ENCODE data around the gene CREBRF.

The CREBRF gene

GRCh38 chr5:173078878-173079277 is 22.7 kb downstream of the CREBRF start:
- no peaks in the 10 kb centered on the region for H3K36me3 ChIP-seq (ENCODE audit: control insufficient read depth, insufficient read depth, low read length)

GRCh38 chr5:173089581-173089980 is 33.4 kb downstream of the CREBRF start:
- Histone ChIP-seq H3K4me1 (ENCODE audit: control insufficient read depth, insufficient read depth, low read length) (no peaks in the 10 kb centered on the region), H3K27ac (ENCODE audit: low read depth, low read length) (no peak overlapping the region), H3K27me3 (ENCODE audit: control insufficient read depth, insufficient read depth, low read length) (no peaks in the 10 kb centered on the region), H3K9ac (ENCODE audit: low read depth, low read length) (no peak overlapping the region), H3K4me3 (ENCODE audit: low read depth, low read length) (no peak overlapping the region), H3K9me3 (ENCODE audit: control insufficient read depth, insufficient read depth, low read length) (no peaks in the 10 kb centered on the region), H3K36me3 (ENCODE audit: control insufficient read depth, insufficient read depth, low read length) (no peaks in the 10 kb centered on the region)

More at GRCh38 chr5:173078878-173079277, 22.7 kb downstream of the CREBRF start:
- Histone ChIP-seq H3K27me3 (ENCODE audit: control insufficient read depth, insufficient read depth, low read length) (no peaks in the 10 kb centered on the region), H3K27ac (ENCODE audit: low read depth, low read length) (no peak overlapping the region), H3K9ac (ENCODE audit: low read depth, low read length) (no peak overlapping the region), H3K4me3 (ENCODE audit: low read depth, low read length) (no peak overlapping the region), H3K4me1 (ENCODE audit: control insufficient read depth, insufficient read depth, low read length) (no peaks in the 10 kb centered on the region), H3K9me3 (ENCODE audit: control insufficient read depth, insufficient read depth, low read length) (no peaks in the 10 kb centered on the region)

GRCh38 chr5:173090639-173091038 is 34.5 kb downstream of the CREBRF start:
- H3K4me1 ChIP-seq (ENCODE audit: control insufficient read depth, insufficient read depth, low read length): no peaks in the 10 kb centered on the region
- no peak overlapping the region for H3K27ac ChIP-seq (ENCODE audit: low read depth, low read length)
- H3K36me3 ChIP-seq (ENCODE audit: control insufficient read depth, insufficient read depth, low read length): no peaks in the 10 kb centered on the region
- H3K4me3 ChIP-seq (ENCODE audit: low read depth, low read length): no peak overlapping the region
- no peak overlapping the region for H3K9ac ChIP-seq (ENCODE audit: low read depth, low read length)
- H3K9me3 ChIP-seq (ENCODE audit: control insufficient read depth, insufficient read depth, low read length): no peaks in the 10 kb centered on the region
- H3K27me3 ChIP-seq (ENCODE audit: control insufficient read depth, insufficient read depth, low read length): no peaks in the 10 kb centered on the region

GRCh38 chr5:173091981-173092380 is 35.8 kb downstream of the CREBRF start:
- no peaks in the 10 kb centered on the region for H3K27me3 ChIP-seq (ENCODE audit: control insufficient read depth, insufficient read depth, low read length)
- H3K9ac ChIP-seq (ENCODE audit: low read depth, low read length): no peak overlapping the region
- H3K4me1 ChIP-seq (ENCODE audit: control insufficient read depth, insufficient read depth, low read length): no peaks in the 10 kb centered on the region

GRCh38 chr5:173093606-173094005 is 37.5 kb downstream of the CREBRF start:
- Histone ChIP-seq H3K27ac (ENCODE audit: low read depth, low read length) (no peak overlapping the region), H3K27me3 (ENCODE audit: control insufficient read depth, insufficient read depth, low read length) (no peaks in the 10 kb centered on the region), H3K9me3 (ENCODE audit: control insufficient read depth, insufficient read depth, low read length) (no peaks in the 10 kb centered on the region), H3K36me3 (ENCODE audit: control insufficient read depth, insufficient read depth, low read length) (no peaks in the 10 kb centered on the region), H3K4me3 (ENCODE audit: low read depth, low read length) (no peak overlapping the region), H3K9ac (ENCODE audit: low read depth, low read length) (no peak overlapping the region), H3K4me1 (ENCODE audit: control insufficient read depth, insufficient read depth, low read length) (no peaks in the 10 kb centered on the region)

More at GRCh38 chr5:173091981-173092380, 35.8 kb downstream of the CREBRF start:
- no peaks in the 10 kb centered on the region for H3K36me3 ChIP-seq (ENCODE audit: control insufficient read depth, insufficient read depth, low read length)
- no peaks in the 10 kb centered on the region for H3K9me3 ChIP-seq (ENCODE audit: control insufficient read depth, insufficient read depth, low read length)
- no peak overlapping the region for H3K27ac ChIP-seq (ENCODE audit: low read depth, low read length)
- H3K4me3 ChIP-seq (ENCODE audit: low read depth, low read length): no peak overlapping the region

DNA sequence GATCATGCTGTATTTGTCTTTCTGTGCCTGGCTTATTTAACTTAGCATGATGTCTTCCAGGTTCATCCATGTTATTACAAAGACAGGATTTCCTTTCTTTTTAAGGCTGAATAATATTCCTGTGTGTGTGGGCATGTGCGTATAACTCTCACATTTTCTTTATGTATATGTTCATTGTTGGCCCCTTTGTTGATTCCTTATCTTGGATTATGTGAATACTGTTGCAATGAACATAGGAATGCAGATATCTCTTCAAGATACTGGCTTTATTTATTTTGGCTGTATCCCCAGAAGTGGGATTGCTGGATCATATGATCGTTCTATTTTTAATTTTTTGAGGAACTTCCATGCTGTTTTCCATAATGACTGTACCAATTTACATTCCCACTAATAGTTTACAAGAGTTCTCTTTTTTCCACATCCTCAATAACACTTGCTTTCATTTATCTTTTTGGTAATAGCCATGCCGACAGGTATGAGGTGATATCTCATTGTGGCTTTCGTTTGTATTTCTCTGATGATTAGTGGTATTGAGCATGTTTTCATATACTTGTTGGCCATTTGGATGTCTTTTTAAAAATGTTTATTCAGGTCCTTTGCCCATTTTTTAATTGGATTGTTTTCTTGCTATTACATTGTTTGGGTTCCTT is 38.0 kb downstream of the CREBRF start:
- H3K4me3 ChIP-seq (ENCODE audit: low read depth, low read length): no peak overlapping the region
- H3K27me3 ChIP-seq (ENCODE audit: control insufficient read depth, insufficient read depth, low read length): no peaks in the 10 kb centered on the region
- H3K36me3 ChIP-seq (ENCODE audit: control insufficient read depth, insufficient read depth, low read length): no peaks in the 10 kb centered on the region
- H3K9me3 ChIP-seq (ENCODE audit: control insufficient read depth, insufficient read depth, low read length): no peaks in the 10 kb centered on the region
- no peak overlapping the region for H3K9ac ChIP-seq (ENCODE audit: low read depth, low read length)
- no peak overlapping the region for H3K27ac ChIP-seq (ENCODE audit: low read depth, low read length)
- no peaks in the 10 kb centered on the region for H3K4me1 ChIP-seq (ENCODE audit: control insufficient read depth, insufficient read depth, low read length)

DNA sequence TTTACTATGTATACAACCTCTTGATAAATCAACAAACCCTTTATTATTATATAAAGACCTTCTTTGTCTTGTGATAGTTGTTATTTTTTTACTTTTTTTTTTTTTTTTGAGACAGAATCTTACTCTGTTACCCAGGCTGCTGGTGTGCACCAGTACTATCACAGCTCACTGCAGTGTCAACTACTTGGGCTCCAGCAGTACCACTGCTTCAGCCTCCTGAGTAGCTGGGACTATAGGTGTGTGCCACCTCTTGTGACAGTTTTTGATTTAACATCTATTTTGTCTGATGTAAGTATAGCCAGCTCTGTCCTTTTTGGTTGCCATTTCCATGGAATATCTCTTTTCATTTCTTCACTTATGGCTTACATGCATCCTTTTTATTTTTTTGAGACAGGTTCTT is 42.6 kb downstream of the CREBRF start:
- Histone ChIP-seq H3K9me3 (ENCODE audit: control insufficient read depth, insufficient read depth, low read length) (peaks cover 4% of the 10 kb centered on the region; the same call in 1 of the 2 replicates), H3K27ac (ENCODE audit: low read depth, low read length) (no peak overlapping the region), H3K4me3 (ENCODE audit: low read depth, low read length) (no peak overlapping the region), H3K36me3 (ENCODE audit: control insufficient read depth, insufficient read depth, low read length) (no peaks in the 10 kb centered on the region), H3K4me1 (ENCODE audit: control insufficient read depth, insufficient read depth, low read length) (no peaks in the 10 kb centered on the region), H3K9ac (ENCODE audit: low read depth, low read length) (no peak overlapping the region), H3K27me3 (ENCODE audit: control insufficient read depth, insufficient read depth, low read length) (no peaks in the 10 kb centered on the region)

- Histone ChIP-seq H3K4me3 (ENCODE audit: low read depth, low read length) (no peak overlapping the region), H3K9me3 (ENCODE audit: control insufficient read depth, insufficient read depth, low read length) (peaks cover 4% of the 10 kb centered on the region; the same call in 1 of the 2 replicates), H3K9ac (ENCODE audit: low read depth, low read length) (no peak overlapping the region), H3K27me3 (ENCODE audit: control insufficient read depth, insufficient read depth, low read length) (no peaks in the 10 kb centered on the region), H3K27ac (ENCODE audit: low read depth, low read length) (no peak overlapping the region), H3K4me1 (ENCODE audit: control insufficient read depth, insufficient read depth, low read length) (no peaks in the 10 kb centered on the region), H3K36me3 (ENCODE audit: control insufficient read depth, insufficient read depth, low read length) (no peaks in the 10 kb centered on the region)
Measured at GRCh38 chr5:173099461-173099860, 43.3 kb downstream of the CREBRF start.

- Histone ChIP-seq H3K4me1 (ENCODE audit: control insufficient read depth, insufficient read depth, low read length) (no peaks in the 10 kb centered on the region), H3K9me3 (ENCODE audit: control insufficient read depth, insufficient read depth, low read length) (peaks cover 4% of the 10 kb centered on the region; the same call in 1 of the 2 replicates), H3K4me3 (ENCODE audit: low read depth, low read length) (no peak overlapping the region), H3K27me3 (ENCODE audit: control insufficient read depth, insufficient read depth, low read length) (no peaks in the 10 kb centered on the region), H3K36me3 (ENCODE audit: control insufficient read depth, insufficient read depth, low read length) (no peaks in the 10 kb centered on the region), H3K27ac (ENCODE audit: low read depth, low read length) (no peak overlapping the region), H3K9ac (ENCODE audit: low read depth, low read length) (no peak overlapping the region)
Measured at GRCh38 chr5:173101245-173101644, 45.1 kb downstream of the CREBRF start.

DNA sequence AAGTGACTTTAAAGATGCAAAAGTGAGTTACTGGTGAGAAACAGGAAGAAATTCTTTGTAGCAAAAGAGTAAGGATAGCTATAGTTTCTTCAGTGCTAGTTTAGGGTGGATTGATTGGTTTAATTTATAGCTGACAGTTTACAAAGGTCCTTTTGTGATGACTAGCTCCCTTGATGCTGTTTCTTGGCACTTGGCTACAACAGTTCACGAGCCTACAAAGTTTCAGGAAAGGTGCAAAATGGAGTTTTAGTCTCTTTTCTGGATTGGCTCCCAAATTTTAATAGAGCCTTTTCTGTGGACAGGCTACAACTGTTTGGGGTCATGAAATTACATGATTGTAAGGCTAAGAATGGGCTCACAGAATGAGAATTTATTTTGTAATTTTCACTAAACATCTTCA is 47.3 kb downstream of the CREBRF start:
- peaks cover 4% of the 10 kb centered on the region; the same call in 1 of the 2 replicates for H3K9me3 ChIP-seq (ENCODE audit: control insufficient read depth, insufficient read depth, low read length)
- no peaks in the 10 kb centered on the region for H3K36me3 ChIP-seq (ENCODE audit: control insufficient read depth, insufficient read depth, low read length)
- no peak overlapping the region for H3K9ac ChIP-seq (ENCODE audit: low read depth, low read length)
- H3K27ac ChIP-seq (ENCODE audit: low read depth, low read length): no peak overlapping the region
- no peak overlapping the region for H3K4me3 ChIP-seq (ENCODE audit: low read depth, low read length)
- H3K4me1 ChIP-seq (ENCODE audit: control insufficient read depth, insufficient read depth, low read length): no peaks in the 10 kb centered on the region
- no peaks in the 10 kb centered on the region for H3K27me3 ChIP-seq (ENCODE audit: control insufficient read depth, insufficient read depth, low read length)

DNA sequence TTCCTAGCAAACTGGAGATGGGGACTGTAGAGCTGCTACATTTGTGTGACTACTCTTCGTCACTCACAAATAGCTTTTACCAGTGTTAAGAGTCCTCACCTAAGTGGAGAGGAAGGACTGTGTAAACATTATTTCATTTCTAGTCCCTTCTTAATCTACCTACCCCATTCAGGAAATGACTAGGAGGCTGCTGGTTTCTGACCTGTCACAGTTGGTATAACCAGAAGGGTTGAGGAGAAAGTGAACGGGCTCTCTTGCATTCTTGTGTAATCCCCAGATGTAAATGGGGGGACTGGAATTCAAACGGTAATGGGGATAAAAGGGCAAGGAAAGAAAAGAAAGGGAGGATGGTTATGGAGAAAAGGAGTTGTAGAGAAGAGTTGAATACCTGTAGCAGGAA is 52.8 kb downstream of the CREBRF start:
- Histone ChIP-seq H3K9ac (ENCODE audit: low read depth, low read length) (no peak overlapping the region), H3K27ac (ENCODE audit: low read depth, low read length) (no peak overlapping the region), H3K4me1 (ENCODE audit: control insufficient read depth, insufficient read depth, low read length) (peaks cover 5% of the 10 kb centered on the region), H3K9me3 (ENCODE audit: control insufficient read depth, insufficient read depth, low read length) (no peaks in the 10 kb centered on the region), H3K4me3 (ENCODE audit: low read depth, low read length) (no peak overlapping the region), H3K36me3 (ENCODE audit: control insufficient read depth, insufficient read depth, low read length) (peaks cover 4% of the 10 kb centered on the region; the same call in 1 of the 2 replicates), H3K27me3 (ENCODE audit: control insufficient read depth, insufficient read depth, low read length) (no peaks in the 10 kb centered on the region)

Data from HUES48 (cell line).